ENCODE measurements around the gene MAGEB4.
"Not testable (repeated sequence)": the region's sequence is repeated elsewhere in the genome, so short reads cannot be mapped to it uniquely, and the experiment has no call there.

Gene MAGEB4, protein sequence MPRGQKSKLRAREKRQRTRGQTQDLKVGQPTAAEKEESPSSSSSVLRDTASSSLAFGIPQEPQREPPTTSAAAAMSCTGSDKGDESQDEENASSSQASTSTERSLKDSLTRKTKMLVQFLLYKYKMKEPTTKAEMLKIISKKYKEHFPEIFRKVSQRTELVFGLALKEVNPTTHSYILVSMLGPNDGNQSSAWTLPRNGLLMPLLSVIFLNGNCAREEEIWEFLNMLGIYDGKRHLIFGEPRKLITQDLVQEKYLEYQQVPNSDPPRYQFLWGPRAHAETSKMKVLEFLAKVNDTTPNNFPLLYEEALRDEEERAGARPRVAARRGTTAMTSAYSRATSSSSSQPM

DNA sequence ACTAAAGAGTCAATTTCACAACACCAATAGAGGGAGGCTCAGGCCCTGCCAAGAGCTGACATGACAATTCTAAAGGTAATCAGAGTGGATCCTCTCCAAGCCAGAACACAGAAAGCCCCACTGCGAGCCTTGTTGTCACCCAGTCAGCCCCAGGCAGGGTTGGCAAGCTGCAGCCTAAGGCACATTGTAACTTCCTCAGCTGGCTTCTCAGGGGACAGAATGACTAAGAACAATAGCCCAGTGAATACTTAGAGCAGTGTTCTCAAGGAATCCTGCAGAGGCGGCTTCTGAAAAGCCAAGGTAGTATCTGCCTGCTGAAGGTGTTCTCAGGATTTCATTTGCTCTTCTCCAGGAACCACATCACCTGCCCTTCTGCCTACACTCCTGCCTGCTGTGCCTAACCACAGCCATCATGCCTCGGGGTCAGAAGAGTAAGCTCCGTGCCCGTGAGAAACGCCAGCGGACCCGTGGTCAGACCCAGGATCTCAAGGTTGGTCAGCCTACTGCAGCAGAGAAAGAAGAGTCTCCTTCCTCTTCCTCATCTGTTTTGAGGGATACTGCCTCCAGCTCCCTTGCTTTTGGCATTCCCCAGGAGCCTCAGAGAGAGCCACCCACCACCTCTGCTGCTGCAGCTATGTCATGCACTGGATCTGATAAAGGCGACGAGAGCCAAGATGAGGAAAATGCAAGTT lies at the start of gene MAGEB4:
TSS of gene MAGEB4 (plus strand) at position 277 of the 692 bp plus-strand sequence. CDS start at position 413, 136 bp downstream.
- DNase-seq: no peak

DNA sequence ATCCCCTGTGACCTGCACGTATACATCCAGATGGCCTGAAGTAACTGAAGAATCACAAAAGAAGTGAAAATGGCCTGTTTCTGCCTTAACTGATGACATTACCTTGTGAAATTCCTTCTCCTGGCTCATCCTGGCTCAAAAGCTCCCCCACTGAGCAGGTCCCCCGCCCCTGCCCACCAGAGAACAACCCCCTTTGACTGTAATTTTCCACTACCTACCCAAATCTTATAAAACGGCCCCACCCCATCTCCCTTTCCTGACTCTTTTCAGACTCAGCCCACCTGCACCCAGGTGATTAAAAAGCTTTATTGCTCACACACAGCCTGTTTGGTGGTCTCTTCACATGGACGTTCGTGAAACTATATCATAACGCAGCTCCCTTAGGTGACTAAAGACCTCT lies 47.9 kb upstream of the MAGEB4 start:
- not testable (repeated sequence) for DNase-seq

DNA sequence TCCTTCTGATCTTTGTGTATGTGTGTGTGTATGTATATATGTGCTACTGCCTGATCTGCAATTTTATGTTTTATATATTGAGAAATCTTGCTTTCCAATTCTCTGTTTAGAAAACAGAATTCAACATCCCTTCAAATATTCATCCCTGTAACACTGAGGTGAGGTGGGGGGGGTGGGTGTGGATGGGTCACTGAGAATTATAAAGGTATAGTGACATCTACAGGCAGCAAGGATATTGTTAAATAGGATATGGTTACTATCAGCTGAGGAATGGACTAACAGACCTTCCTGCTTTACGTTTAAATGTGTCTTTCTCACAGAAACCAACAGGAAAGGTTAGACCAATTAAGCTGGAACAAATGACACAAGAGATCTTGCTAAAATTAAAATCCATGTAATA lies 45.5 kb upstream of the MAGEB4 start:
- DNase-seq: no peak

DNA sequence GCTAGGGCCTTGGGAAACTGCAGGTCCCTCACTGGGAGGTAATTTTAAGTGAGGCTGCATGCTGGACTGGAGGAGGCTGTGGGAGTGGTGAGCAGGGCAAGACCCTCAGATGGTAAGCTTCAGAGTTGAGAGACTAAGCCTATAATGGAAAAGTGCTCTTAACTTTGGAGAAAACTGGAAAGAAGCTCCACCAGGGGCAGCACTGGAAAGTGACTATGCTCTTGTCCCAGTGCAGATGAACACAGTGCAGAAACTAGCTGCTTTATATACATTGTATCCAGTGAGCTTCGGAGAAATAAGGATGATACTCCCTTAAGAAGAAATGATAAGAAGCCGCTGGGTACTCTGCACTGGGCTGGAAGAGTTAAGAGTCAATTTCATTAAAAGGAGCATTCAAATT lies 29.6 kb upstream of the MAGEB4 start:
- no peak for DNase-seq

DNA sequence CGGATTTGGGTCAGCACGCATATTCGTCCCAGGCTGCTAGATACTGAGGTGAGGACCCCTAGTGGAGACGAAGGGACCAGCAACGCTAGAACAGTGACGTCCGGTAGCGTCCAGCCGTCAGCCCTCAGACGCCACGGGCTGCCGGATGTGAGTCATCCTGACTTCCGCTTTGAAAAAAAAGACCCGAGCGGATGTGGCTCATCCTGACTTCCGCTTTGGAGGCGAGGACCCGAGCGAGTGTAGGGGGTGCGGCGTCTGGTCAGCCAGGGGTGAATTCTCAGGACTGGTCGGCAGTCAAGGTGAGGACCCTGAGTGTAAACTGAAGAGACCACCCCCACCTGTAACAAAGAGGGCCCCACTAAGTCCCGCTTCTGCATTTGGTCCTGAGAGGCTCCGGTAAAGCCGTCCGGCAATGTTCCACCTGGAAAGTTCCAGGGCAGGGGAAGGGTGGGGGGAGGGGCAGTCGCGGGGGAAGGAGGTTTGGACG lies 26.4 kb upstream of the MAGEB4 start, which contains the start of gene MAGEB2:
TSS of gene MAGEB2 (plus strand) at position 207 of the 487 bp plus-strand sequence. CDS start 3,018 bp downstream, outside the sequence.
- no peak for DNase-seq

DNA sequence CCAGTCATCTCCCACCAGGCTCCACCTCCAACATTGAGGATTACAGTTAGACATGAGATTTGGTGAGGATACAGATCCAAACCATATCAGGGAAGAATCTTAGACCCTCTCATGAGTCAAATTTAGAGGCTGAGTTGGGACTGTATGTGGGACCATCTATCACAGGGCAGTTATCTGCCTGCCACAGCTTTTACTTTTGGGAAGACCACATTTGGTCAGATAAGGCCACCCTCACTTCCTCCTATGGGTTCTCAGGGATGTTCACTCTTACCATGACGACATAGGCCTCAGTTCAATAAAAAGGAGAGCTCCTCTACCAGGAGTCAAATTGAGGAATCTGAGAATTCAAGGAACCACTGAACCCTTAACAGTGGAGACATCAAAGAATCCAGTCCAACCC lies 24.3 kb upstream of the MAGEB4 start:
- no peak for DNase-seq

DNA sequence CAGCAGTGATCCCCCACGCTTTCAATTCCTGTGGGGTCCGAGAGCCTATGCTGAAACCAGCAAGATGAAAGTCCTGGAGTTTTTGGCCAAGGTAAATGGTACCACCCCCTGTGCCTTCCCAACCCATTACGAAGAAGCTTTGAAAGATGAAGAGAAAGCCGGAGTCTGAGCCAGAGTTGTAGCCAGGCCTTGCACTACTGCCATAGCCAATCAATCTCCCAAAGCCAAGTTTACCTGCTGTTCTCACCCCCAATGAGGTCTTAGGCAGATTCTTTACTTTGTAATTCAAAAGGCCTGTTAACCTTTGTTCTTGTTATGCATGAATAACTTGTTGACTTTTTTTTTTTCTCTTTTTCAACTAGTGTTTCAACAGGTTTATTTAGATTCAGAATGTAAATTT lies 22.4 kb upstream of the MAGEB4 start:
- DNase-seq: no peak

DNA sequence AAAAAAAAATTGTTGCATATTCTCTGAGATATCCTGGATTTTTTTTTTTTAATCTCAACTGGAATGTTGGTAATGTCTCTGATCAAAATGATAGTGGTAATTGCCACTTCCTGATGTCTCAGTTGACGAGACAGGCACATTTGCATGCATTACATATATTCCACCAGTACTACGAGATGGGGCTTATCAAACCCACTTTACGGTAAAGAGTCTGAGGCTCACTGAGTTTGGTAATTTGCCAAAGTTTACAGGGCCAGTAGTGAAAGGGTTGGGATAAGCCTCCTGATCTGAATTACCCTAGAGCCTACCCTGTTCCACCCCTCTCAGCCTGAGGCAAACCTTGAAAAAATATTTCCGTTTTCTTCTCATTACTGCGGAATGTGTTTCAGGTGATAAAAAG lies 21.1 kb upstream of the MAGEB4 start:
- DNase-seq: no peak

DNA sequence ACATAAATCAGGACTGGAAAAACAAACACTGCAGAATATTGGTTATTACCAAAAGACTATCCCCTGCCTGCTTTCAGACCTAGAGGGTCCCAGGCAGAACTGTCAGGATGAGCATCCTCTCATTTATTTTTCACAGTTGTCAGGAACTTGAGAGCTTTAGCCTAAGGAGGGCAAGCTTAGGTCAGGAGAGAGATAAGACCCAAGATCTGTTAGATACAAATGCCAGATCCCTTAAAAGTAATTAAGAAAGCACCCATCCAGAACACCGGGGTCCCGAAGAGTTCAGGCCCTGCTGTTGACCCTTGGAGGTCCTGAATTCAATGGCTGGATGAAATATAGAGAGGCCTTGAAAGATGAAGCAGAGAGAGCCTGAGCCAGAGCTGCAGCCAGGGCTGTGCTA lies 17.3 kb upstream of the MAGEB4 start:
- DNase-seq: no peak

DNA sequence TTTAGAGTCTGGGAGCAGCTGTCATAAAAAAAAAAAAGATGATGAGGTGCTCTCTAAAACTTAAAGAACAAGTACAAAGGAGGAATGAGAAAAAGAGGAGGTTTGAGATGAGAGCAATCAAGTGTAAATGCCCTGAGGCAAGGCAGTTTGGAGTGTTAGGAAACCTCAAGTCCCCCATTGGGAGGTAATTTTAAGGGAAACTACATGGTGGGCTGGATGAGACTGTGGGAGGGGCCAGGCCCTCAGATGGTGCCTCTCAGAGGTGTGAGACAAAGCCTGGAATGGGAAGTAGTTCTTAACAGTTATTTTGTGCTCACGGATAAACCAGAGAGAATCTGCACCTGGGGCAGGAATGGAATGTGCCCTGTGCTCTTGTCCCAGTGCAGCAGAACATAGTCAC lies 13.3 kb upstream of the MAGEB4 start:
- DNase-seq: no peak

DNA sequence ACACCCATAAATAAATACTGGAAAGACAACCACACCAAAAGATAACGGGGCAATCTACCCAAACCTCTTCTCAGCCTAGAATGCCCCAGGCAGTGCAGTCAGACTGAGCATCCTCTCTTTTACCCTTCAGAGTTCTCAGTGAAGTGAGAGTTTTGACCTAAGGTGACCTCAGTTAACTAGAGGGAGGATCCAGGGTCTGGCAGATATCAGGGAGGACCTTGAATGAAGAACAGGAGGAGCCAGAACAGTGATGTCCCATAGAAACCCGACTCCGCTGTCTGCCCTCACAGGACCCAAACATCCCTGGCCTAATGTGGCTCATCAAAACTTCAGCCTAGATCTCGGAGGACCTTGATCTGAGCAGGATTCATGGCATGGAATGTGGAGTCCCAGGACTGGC lies 11.4 kb upstream of the MAGEB4 start, which contains the start of gene MAGEB3:
TSS of gene MAGEB3 (plus strand) at position 263 of the 400 bp plus-strand sequence. CDS start 5,268 bp downstream, outside the sequence.
- no peak for DNase-seq

DNA sequence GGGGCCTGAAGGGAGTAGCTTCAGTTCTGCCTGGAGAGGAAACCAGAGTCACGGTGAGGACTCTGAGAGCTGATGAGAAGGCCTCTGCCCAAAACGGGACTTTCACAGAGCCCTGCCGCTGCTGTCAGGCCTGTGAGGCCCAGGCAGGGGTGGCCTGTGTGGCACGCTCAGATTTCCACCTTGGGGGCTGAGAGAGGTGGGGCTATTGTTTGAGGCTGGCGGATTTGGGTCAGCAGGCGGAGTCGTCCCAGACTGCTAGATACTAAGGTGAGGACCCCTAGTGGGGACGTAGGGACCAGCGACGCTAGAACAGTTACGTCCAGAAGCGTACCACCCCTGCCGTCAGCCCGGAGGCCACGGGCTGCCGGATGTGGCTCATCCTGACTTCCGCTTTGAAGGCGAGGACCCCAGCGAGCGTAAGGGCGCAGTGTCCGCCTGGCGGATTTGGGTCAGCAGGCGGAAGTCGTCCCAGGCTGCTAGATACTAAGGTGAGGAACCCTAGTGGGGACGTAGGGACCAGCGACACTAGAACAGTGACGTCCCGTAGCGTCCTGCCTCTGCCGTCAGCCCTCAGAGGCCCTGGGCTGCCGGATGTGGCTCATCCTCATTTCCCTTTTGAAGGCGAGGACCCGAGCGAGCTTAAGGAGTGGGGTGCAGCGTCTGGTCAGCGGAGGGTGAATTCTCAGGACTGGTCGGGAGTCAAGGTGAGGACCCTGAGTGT lies 5.1 kb downstream of the MAGEB4 start, which contains the start of gene MAGEB1:
TSS of gene MAGEB1 (plus strand) at position 378 of the 721 bp plus-strand sequence. CDS start 3,348 bp downstream, outside the sequence.
- no peak for DNase-seq

DNA sequence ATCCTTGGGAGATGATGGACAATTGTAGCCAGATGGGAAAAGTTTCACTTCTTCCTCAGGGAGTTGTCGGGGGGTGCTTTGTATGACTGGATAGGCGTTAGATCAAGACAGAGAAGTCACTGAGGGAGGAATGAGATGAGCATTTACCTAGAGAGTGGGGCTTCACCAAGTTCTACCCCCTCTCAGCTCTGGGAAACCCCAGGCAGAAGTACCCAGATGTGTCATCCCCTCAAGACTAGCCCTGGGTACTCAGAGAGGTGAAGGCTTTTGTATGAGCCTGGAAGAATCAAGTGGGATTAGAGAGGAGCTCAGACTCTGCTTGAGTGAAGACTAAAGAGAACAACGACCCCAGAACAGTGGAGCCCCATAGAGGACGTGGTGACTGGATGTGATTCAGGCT lies 7.1 kb downstream of the MAGEB4 start:
- DNase-seq: no peak

DNA sequence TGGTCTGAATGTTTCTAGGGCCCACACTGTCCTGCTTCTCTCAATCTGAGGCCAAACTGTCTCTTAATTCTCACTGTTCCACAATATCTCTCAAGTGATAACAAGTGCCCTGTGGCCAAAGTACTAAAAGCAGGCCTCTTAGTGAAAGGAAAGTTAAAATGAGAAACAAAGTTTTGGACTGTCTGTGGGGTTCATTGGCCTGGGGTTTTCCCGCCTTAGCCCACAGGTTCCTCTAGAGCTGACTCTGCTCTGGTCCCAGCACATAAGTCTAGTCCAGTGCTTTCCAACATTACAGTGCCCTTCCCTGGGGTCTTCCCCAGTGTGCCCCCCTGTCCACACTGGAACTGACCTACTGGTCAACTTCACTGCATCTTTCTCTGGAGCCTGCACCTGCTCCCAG lies 11.5 kb downstream of the MAGEB4 start:
- no peak for DNase-seq

DNA sequence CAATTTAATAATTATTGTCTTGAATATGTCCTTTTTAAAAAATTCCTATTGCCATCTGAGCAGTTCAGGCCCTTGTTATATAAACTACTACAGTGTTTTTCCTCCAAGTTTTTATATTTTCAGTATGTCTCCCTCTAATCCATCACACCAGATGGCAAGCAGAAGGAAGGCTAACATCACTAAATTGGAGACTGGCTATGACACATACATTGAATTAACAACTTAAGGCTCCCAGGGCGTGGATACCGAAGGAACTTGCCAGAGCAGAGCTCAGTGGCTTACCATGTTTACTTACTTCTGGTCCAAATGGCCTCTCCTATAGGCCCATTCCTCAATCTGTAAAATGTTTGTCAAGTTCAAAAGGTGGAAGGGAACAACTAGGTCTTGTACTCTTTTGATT lies 18.1 kb downstream of the MAGEB4 start:
- no peak for DNase-seq

DNA sequence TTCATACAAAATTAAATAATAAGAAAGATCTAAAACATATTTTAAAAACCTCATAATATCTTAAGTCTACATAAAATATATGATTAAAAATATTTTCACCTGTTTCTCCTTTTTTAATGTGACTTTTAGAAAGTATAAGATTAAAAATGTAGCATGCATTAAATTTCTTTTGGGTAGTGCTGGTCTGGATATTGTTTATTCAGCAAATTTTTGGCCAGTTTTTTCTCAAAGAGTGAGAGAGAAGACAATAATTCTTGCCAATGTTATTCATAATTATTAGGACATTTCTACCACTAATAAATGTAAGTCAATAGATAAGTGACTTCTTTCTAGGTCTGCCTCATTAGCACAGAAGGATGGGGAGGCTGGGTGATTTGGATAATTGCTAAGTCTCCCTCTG lies 19.2 kb downstream of the MAGEB4 start:
- no peak for DNase-seq

DNA sequence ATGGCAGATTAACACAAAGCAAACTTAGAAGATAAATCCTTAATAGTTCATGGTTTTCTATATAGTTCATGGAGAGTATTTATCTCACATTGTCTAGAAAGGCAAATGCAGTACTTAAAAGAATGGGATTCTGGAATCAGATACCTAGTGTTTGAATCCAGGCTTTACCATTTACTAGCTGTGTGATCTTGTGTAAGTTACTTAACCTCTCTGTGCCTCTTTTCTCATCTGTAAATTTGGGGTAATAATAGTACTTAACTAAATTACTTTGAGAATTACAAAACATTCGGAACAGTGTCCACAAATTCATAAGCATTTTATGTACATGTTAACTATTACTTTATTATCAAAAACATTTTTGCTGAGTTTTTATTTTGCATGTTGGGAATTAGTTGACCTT lies 21.0 kb downstream of the MAGEB4 start:
- no peak for DNase-seq

DNA sequence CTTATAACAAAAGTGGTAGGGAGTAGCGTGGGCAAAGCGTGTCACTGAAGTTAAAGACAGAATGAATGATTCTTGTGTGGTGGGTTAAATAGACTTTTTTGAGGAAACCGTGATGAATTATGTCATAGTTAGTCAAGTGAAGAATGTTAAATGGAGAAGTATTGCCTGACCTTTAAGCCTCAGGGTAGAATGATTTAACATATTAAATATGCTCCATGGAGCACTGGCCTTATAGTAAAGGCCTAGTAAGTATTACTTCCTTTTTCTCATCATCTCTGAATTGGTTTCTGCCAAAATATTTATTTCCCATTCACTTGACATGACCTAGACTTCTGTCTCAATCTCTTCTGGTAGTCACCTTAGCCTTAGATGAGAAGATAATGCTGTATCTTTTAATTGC lies 28.8 kb downstream of the MAGEB4 start:
- no peak for DNase-seq

DNA sequence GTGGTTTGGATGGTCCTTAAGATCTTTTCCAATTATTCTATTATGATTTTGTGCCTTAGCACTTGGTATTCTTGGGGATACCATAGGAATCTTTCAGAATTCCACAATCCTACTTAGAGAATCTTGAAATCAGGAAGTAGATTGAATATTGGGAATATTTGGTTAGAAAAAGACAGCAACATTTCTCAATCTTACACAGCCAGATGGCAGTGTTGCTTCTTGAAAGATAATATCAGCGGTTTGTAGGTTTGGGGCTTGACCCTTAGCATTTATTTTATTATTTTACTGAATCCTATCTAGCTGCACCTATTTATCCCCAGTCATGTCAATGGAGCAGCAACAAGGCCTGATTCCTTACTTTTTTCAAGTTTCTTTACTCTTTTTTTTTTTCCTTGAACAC lies 33.7 kb downstream of the MAGEB4 start:
- DNase-seq: no peak

DNA sequence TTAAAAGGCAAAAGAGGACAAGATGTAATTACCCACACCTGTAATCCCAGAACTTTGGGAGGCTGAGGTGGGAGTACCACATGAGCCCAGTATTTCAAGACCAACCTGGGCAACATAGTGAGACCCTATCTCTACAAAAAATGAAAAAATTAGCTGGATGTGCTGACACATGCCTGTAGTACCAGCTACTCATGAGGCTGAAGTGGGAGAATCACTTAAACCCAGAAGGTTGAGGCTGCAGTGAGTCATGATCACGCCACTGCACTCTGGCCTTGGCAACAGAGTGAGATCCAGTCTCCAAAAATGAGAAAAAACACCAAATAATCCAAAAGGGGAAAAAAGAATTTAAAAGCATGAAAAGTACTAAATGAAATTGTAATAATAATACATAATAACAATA lies 36.6 kb downstream of the MAGEB4 start:
- DNase-seq: no peak

DNA sequence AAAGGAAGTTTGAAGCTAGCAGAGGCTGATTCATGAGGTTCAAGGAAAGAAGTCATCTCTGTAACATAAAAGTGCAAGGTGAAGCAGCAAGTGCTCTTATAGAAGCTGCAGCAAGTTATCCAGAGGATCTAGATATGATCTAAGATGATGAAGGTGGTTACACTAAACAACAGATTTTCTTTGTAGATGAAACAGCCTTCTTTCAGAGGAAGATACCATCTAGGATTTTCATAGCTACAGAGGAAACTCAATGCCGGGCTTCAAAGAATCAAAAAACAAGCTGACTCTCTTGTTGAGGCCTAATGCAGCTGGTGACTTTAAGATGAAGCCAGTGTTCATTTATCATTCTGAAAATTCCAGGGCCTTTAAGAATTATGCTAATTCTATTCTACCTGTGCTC lies 38.6 kb downstream of the MAGEB4 start:
- no peak for DNase-seq

DNA sequence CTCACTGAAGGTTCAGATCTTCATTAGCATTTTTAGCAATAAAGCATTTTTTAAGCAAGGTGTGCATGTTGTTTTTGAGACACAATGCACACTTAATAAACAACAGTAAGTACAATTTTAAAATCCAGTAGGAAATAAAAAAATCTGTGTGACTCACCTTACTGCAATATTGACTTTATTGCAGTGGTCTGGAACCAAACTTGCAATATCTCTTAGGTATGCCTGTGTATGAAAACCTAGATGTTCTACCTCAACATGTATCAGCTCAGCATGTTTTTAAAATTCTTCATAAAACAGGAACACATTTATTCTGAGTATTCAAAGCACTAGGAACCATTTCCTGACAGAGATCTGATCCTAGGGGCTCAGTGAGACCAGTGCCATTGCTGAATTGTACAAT lies 40.7 kb downstream of the MAGEB4 start:
- no peak for DNase-seq

DNA sequence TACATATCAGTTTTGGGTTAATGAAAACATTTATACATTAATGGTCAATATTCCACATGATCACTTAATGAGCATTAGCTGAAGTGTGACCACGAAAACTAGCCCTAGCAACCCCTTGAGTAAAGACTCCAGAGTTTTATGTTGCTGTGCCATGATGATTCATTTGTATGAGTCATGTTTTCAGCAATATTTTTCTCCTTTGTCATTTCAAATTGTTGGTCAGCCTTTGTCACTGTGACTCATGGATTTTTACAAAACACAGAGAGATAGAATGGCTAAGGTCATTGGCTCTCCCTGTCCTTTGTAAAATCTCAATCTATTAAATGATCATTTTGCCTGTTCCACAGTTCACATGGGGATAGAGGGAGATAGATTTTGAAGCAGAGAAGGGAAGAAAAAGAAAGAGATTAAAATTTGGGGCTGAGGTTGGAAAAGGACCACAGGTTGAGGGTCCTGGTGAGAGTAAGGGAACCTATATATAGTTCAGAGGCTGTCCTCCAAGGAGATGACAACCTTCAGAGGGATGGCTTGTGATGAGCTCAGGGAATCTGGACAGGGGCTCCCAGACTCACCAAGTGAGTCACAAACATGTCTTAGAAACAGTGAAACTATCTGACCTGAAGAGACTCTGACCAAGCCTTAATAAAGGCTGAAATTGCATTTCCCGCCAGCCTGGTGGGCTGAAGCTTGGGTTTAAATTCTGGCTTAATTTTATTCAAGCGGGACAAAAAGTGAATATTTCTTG lies 41.8 kb downstream of the MAGEB4 start:
- DNase-seq: no peak

Data from DMS79 (cell line).